ENCODE data around the gene GCH1. TPM values are rescaled to one million over a fixed set of nuclear protein-coding genes. Genes with fewer than 3 reads are reported as not detected.
"Not testable (repeated sequence)": the region's sequence is repeated elsewhere in the genome, so short reads cannot be mapped to it uniquely, and the experiment has no call there.

Gene GCH1
- total RNA-seq, 4 donors from 2014 or later = 1.5 to 6.8 (median 1.7) TPM

GRCh38 chr14:54901380-54902142, 1.1 kb downstream of the GCH1 start:
- no peak for TF ChIP-seq CTCF (IDR thresholded peaks at IDR 0.05)
- TF ChIP-seq POLR2A (IDR thresholded peaks at IDR 0.05; ENCODE audit: low read depth) = no peak
- TF ChIP-seq POLR2AphosphoS5 (IDR thresholded peaks at IDR 0.05) = no peak
- no peak for TF ChIP-seq EP300 (IDR thresholded peaks at IDR 0.05)
- Histone ChIP-seq H3K36me3 (no peaks in the 10 kb centered on the region), H3K4me1 (peaks cover 0 to 23% (median 14%) of the 10 kb centered on the region in 4 donors), H3K27ac (replicated peaks in 1 of 4) (peak overlapping the region; percentile 71 to 81 (median 78)), H3K27me3 (no peaks in the 10 kb centered on the region), H3K4me3 (peak overlapping the region; percentile 70 to 82 (median 76)), H3K9me3 (no peaks in the 10 kb centered on the region)
- intact Hi-C loops (cut with DNase I) = no loop called here
- WGBS = 4% methylated on average over 28 of the region's 42 CpGs
- no peak for DNase-seq (ENCODE audit: extremely low spot score)

- WGBS = 96% methylated on average over 5 of the region's 5 CpGs
- Histone ChIP-seq H3K9me3 (no peaks in the 10 kb centered on the region), H3K27me3 (no peaks in the 10 kb centered on the region), H3K36me3 (no peaks in the 10 kb centered on the region), H3K4me3 (no peak overlapping the region), H3K27ac (replicated peaks in 1 of 4) (no peak overlapping the region), H3K4me1 (peaks cover 0 to 23% (median 14%) of the 10 kb centered on the region in 4 donors)
- no peak for DNase-seq (ENCODE audit: extremely low spot score)
- no peak for TF ChIP-seq POLR2A (IDR thresholded peaks at IDR 0.05; ENCODE audit: low read depth)
- no peak for TF ChIP-seq EP300 (IDR thresholded peaks at IDR 0.05)
- no peak for TF ChIP-seq CTCF (IDR thresholded peaks at IDR 0.05)
- no peak for TF ChIP-seq POLR2AphosphoS5 (IDR thresholded peaks at IDR 0.05)
- intact Hi-C loops (cut with DNase I) = loop anchor here (10.0 kb wide), 1 partner anchor 95 kb away; no protein-coding TSS in a partner anchor
Measured at GRCh38 chr14:54899573-54899972, 3.1 kb downstream of the GCH1 start.

- H3K36me3 ChIP-seq; DNase-seq (ENCODE audit: extremely low spot score); H3K27me3 ChIP-seq; H3K27ac ChIP-seq (replicated peaks in 1 of 4); H3K9me3 ChIP-seq; H3K4me3 ChIP-seq: not testable (repeated sequence)
- WGBS = 93% methylated on average over 5 of the region's 5 CpGs
- intact Hi-C loops (cut with DNase I) = loop anchor here (10.0 kb wide), 1 partner anchor 93 kb away; no protein-coding TSS in a partner anchor
- H3K4me1 ChIP-seq = peaks cover 0 to 19% (median 11%) of the 10 kb centered on the region in 4 donors
Measured at GRCh38 chr14:54897809-54898555, 4.6 kb downstream of the GCH1 start.

GRCh38 chr14:54895683-54896082, 6.9 kb downstream of the GCH1 start:
- Histone ChIP-seq H3K4me3 (no peak overlapping the region), H3K36me3 (no peaks in the 10 kb centered on the region), H3K27me3 (no peaks in the 10 kb centered on the region), H3K27ac (replicated peaks in 1 of 4) (no peak overlapping the region), H3K4me1 (no peaks in the 10 kb centered on the region), H3K9me3 (no peaks in the 10 kb centered on the region)
- intact Hi-C loops (cut with DNase I) = loop anchor here (10.0 kb wide), 1 partner anchor 91 kb away; no protein-coding TSS in a partner anchor
- WGBS = 70% methylated on average over 4 of the region's 4 CpGs
- no peak for DNase-seq (ENCODE audit: extremely low spot score)
- no peak for TF ChIP-seq EP300 (IDR thresholded peaks at IDR 0.05)
- TF ChIP-seq POLR2A (IDR thresholded peaks at IDR 0.05; ENCODE audit: low read depth) = no peak
- TF ChIP-seq POLR2AphosphoS5 (IDR thresholded peaks at IDR 0.05) = no peak
- no peak for TF ChIP-seq CTCF (IDR thresholded peaks at IDR 0.05)

GRCh38 chr14:54894995-54895394, 7.6 kb downstream of the GCH1 start:
- no peak for DNase-seq (ENCODE audit: extremely low spot score)
- intact Hi-C loops (cut with DNase I) = loop anchor here (10.0 kb wide), 1 partner anchor 90 kb away; no protein-coding TSS in a partner anchor
- Histone ChIP-seq H3K36me3 (no peaks in the 10 kb centered on the region), H3K4me1 (no peaks in the 10 kb centered on the region), H3K27ac (replicated peaks in 1 of 4) (no peak overlapping the region), H3K27me3 (no peaks in the 10 kb centered on the region), H3K4me3 (no peak overlapping the region), H3K9me3 (no peaks in the 10 kb centered on the region)
- no peak for TF ChIP-seq POLR2A (IDR thresholded peaks at IDR 0.05; ENCODE audit: low read depth)
- TF ChIP-seq POLR2AphosphoS5 (IDR thresholded peaks at IDR 0.05) = no peak
- TF ChIP-seq EP300 (IDR thresholded peaks at IDR 0.05) = no peak
- TF ChIP-seq CTCF (IDR thresholded peaks at IDR 0.05) = no peak
- 75% methylated on average over 3 of the region's 3 CpGs for whole genome bisulfite sequencing
